ENCODE measurements around the gene FYB2.

FYB2 gene

DNA sequence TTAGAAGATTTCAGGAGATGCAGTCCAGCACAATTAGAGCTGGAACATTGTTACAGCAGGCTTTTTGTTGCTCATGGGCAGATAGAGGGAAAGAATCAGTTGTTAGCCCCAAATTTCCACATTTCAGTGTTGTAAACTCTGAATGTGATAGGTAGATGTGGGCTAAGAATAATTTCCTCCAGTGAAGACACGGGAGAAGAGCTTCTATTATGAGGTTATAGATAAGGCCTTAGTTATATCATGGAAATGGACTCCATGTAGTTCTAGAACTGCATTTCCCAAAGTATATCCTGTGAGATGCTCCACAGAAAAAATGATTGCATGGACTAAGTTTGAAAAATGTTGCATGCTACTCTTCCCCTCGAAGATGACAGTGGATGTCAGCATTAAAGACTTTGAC lies 109.2 kb downstream of the FYB2 start:
- DNase-seq, result no peak

GRCh38 chr1:56709269-56709880 lies 109.8 kb downstream of the FYB2 start:
- peak in 1 of 2 experiments; percentile 45 for DNase-seq

- DNase-seq, result no peak
These were observed 111.8 kb downstream of the FYB2 start for GRCh38 chr1:56707379-56707778.

DNA sequence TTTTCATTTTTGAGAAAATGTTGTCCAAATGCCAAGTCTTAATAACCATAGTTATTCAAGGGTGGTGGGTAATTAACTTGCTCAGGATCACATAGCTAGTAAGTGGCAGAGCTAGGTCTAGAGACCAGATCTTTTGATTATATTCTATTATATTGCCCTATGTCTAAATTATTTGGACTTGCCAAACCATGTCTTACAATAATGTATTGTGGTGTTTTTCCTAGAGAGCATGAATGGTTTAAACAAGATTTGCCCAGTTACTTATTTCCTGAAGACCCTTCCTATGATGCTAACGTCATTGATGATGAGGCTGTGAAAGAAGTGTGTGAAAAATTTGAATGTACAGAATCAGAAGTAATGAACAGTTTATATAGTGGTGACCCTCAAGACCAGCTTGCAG lies 115.5 kb downstream of the FYB2 start:
- no peak for DNase-seq

GRCh38 chr1:56696663-56697062 lies 122.5 kb downstream of the FYB2 start:
- no peak for DNase-seq

- peak; percentile 69 to 86 for DNase-seq
These were observed 130.6 kb downstream of the FYB2 start for GRCh38 chr1:56688522-56689026.

GRCh38 chr1:56686169-56686568 lies 133.0 kb downstream of the FYB2 start:
- DNase-seq, result no peak

GRCh38 chr1:56683569-56683968 lies 135.6 kb downstream of the FYB2 start:
- no peak for DNase-seq

- DNase-seq, result peak in 1 of 2 experiments; percentile 16
These were observed 142.6 kb downstream of the FYB2 start for GRCh38 chr1:56676571-56677035.

DNA sequence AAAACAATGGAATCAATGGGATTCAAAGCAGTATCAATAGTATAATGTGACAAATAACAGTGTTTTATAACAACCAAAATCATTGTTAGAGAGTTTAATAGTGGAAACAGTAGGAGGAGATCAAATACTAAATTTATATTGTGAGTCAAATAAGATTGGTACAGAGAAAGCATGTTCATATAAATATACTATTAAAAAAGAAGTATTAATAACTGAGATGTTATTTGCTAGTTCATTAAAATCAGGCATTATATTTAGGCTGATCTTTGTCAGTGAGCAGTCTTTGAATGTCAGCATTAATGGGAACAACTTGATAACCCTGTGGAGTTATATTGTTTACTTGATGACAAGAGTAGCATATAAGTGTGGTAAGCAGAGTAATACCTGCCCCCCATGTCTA lies 143.4 kb downstream of the FYB2 start:
- DNase-seq, result no peak

- no peak for DNase-seq
These were observed 146.6 kb downstream of the FYB2 start for GRCh38 chr1:56672579-56672978.

DNA sequence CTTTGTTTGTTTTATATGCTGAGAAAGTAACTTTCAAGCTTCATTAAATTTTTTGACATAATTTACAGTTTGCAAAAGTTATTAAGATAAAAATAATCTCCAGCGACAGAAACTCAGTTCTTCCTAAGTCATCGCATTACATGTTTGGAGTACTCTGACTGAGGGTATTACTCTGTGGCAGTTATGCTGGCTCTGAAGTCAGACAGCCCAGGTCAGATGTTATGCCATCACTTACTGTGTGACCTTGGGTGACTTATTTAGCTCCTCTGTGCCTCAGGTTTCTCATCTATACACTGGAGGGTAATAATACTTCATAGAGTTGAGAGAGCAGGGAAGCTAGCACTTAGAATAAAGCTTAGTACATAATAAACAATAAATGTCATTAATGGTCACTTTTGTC lies 147.7 kb downstream of the FYB2 start:
- no peak for DNase-seq

DNA sequence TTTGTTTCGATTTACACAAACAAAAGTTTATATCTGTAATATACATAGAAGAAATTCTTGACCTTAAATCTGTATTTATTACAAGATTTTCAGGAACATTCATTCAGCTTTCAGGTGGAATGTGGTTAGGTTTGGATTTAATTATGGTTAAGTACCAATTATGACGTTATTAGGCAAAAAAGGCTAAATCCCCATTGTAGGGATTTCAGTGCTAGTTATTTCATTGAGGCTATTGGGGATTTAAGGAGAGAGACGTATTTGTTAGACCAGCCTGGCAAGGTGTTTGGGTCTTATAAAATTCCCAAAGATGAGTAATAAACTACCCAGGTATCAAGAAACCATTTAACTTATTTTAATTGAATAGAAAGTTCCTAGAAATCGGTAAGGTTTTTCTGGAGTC lies 148.1 kb downstream of the FYB2 start:
- DNase-seq, result no peak

- DNase-seq, result no peak
These were observed 148.9 kb downstream of the FYB2 start for GRCh38 chr1:56670350-56670749.
